Measurements from ENCODE around the gene SETD2. TPM values are rescaled to one million over a fixed set of nuclear protein-coding genes. Genes with fewer than 3 reads are reported as not detected.

SETD2 gene
- total RNA-seq, 1 experiment from 2014 or later: 60.8 TPM

DNA sequence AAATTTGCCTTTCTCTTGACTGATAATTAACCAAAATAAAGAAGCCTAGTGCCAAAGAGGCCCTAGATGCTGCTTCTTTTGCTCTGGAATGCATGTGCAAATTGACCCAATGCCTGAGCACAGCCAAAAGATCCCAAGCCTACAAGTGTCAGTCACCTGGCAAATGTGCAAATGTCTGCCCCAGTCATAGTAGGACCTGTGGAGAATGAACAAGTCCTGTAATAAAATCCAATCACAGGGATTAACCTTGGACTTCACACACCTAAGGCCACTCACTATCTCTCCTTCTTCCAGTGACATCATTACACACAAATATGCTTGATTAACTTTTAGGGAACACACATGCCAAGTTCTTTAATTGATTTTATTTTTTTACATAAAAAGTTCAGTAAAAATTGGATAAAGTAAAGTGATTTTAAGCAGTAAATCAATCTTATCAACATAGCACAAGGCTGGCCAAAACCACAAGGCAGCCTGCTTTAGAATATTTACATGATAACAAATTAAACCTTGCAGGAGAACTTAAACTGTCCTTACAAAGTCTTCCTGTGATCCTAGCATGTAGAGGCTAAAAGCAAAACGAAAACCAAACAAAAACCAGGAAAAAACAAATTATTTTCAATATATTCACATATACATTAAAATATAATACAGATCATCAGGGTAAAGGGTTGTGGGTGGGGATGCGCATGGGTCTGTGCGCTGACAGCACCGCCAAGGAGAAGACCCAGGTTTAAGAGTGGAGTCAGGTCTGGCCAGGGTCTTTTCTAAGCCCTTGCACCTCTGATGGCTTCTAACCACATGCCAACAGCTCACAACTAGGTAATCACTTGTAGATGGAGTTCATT is 147.6 kb downstream of the SETD2 start:
- no CpG with 5 or more reads among the region's 4 CpGs for WGBS (ENCODE audit: extremely low coverage, insufficient read length, low lambda C conversion rate)
- H3K27ac Mint-ChIP-seq: peak overlapping the region in 1 of 3 experiments; percentile 76; a peak in 1 of 7 replicates
- no peaks in the 10 kb centered on the region for H3K79me1 ChIP-seq (ENCODE audit: insufficient read depth, low read depth, low read length, poor library complexity, severe bottlenecking)
- H2AFZ ChIP-seq (ENCODE audit: low read length): no peak overlapping the region
- no peak overlapping the region for H3K18ac ChIP-seq (ENCODE audit: insufficient read length, low read depth, low read length)
- no peak overlapping the region for H3K4ac ChIP-seq (ENCODE audit: low read depth, low read length)
- no peak overlapping the region for H3K14ac ChIP-seq (ENCODE audit: insufficient read depth, low read length)
- H3K56ac ChIP-seq (ENCODE audit: insufficient read length, low read depth, low read length): no peak overlapping the region
- peaks cover 5 to 38% (median 37%) of the 10 kb centered on the region in 3 experiments; a peak in 6 of 7 replicates for H3K36me3 Mint-ChIP-seq (ENCODE audit: insufficient read depth in 1 of 3, low read depth in 3 of 3)
- H3K9me3 Mint-ChIP-seq: no peaks in the 10 kb centered on the region
- no peak overlapping the region for H2AK5ac ChIP-seq (ENCODE audit: insufficient read length, low read length)
- H3K9ac ChIP-seq (ENCODE audit: extremely low read depth, insufficient read length, low read length): no peak overlapping the region
- H3K4me1 ChIP-seq (ENCODE audit: insufficient read depth, low read length): no peaks in the 10 kb centered on the region
- H3K9me3 ChIP-seq (ENCODE audit: control insufficient read depth, low read depth, low read length): no peaks in the 10 kb centered on the region
- no peak for DNase-seq
- no peak overlapping the region for H4K91ac ChIP-seq (ENCODE audit: insufficient read length, low read depth, low read length)
- no peak overlapping the region for H2BK120ac ChIP-seq (ENCODE audit: low read depth, low read length, poor library complexity, severe bottlenecking)
- no peak overlapping the region for H3K23ac ChIP-seq (ENCODE audit: insufficient read length, low read depth, low read length)
- H4K5ac ChIP-seq (ENCODE audit: insufficient read length, low read depth, low read length): no peak overlapping the region
- no peaks in the 10 kb centered on the region for H3K27me3 Mint-ChIP-seq (ENCODE audit: low read depth)
- no peaks in the 10 kb centered on the region for H3K79me2 ChIP-seq (ENCODE audit: insufficient read depth, low read length)
- H3K27me3 ChIP-seq (ENCODE audit: insufficient read depth, low read length): no peaks in the 10 kb centered on the region
- no peak overlapping the region for H2BK12ac ChIP-seq (ENCODE audit: insufficient read length, low read depth, low read length)
- H3K23me2 ChIP-seq (ENCODE audit: insufficient read length, low read depth, low read length, poor library complexity, severe bottlenecking): no peaks in the 10 kb centered on the region
- H3K4me3 Mint-ChIP-seq: no peak overlapping the region
- no peak overlapping the region for H4K8ac ChIP-seq (replicated peaks; ENCODE audit: insufficient read length, low read depth, low read length)
- H2BK20ac ChIP-seq (ENCODE audit: low read depth, low read length, poor library complexity, severe bottlenecking): no peak overlapping the region
- no peak overlapping the region for H3K4me2 ChIP-seq (ENCODE audit: insufficient read depth, insufficient read length, low read length)
- peaks cover 15 to 20% of the 10 kb centered on the region in 2 experiments for H3K4me1 Mint-ChIP-seq
- no peak overlapping the region for H3T11ph ChIP-seq (ENCODE audit: low read length)
- no peak for TF ChIP-seq CTCF (conservative IDR thresholded peaks at IDR 0.05)
- H3K27ac ChIP-seq (ENCODE audit: insufficient read length, low read depth, low read length): no peak overlapping the region
- no peak overlapping the region for H2BK15ac ChIP-seq (ENCODE audit: low read depth, low read length)
- H4K20me1 ChIP-seq (ENCODE audit: control insufficient read depth, insufficient read depth, insufficient read length): no peaks in the 10 kb centered on the region
- no peak overlapping the region for H2BK5ac ChIP-seq (ENCODE audit: insufficient read length, low read length)

Measured in H9 (cell line).